Measurements from ENCODE around the gene SRRM1. TPM values are rescaled to one million over a fixed set of nuclear protein-coding genes. Genes with fewer than 3 reads are reported as not detected.
A peak's percentile ranks its signal among the peaks of the same experiment; 100 is the strongest.

Gene SRRM1
- total and polyA plus RNA-seq, 9 of the 15 experiments (the other 6 are each of a cell fraction or from before 2014, with no cell fraction given) = 54.5 to 268 (median 115) TPM

GRCh38 chr1:24695202-24695974, 52.3 kb downstream of the SRRM1 start (continued):
- TF ChIP-seq, protein P1, sequence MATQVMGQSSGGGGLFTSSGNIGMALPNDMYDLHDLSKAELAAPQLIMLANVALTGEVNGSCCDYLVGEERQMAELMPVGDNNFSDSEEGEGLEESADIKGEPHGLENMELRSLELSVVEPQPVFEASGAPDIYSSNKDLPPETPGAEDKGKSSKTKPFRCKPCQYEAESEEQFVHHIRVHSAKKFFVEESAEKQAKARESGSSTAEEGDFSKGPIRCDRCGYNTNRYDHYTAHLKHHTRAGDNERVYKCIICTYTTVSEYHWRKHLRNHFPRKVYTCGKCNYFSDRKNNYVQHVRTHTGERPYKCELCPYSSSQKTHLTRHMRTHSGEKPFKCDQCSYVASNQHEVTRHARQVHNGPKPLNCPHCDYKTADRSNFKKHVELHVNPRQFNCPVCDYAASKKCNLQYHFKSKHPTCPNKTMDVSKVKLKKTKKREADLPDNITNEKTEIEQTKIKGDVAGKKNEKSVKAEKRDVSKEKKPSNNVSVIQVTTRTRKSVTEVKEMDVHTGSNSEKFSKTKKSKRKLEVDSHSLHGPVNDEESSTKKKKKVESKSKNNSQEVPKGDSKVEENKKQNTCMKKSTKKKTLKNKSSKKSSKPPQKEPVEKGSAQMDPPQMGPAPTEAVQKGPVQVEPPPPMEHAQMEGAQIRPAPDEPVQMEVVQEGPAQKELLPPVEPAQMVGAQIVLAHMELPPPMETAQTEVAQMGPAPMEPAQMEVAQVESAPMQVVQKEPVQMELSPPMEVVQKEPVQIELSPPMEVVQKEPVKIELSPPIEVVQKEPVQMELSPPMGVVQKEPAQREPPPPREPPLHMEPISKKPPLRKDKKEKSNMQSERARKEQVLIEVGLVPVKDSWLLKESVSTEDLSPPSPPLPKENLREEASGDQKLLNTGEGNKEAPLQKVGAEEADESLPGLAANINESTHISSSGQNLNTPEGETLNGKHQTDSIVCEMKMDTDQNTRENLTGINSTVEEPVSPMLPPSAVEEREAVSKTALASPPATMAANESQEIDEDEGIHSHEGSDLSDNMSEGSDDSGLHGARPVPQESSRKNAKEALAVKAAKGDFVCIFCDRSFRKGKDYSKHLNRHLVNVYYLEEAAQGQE (IDR thresholded peaks at IDR 0.05; ENCODE audit: borderline replicate concordance) = no peak
- TF ChIP-seq, protein P1 (CRISPR knock-in tag; IDR thresholded peaks at IDR 0.05; ENCODE audit: low read depth) = 0 out of 2 replicates have a peak, but pooled peaks have one; percentile 59
- TF ChIP-seq NFYB (IDR thresholded peaks at IDR 0.05; ENCODE audit: extremely low read depth, insufficient read length) (no peak), ADNP (tag; IDR thresholded peaks at IDR 0.05) (peak; percentile 96), DPF2 (IDR thresholded peaks at IDR 0.05) (peak; percentile 59; the same call in 1 of the 2 replicates), ATF7 (IDR thresholded peaks at IDR 0.05) (peak; percentile 53; the same call in 1 of the 2 replicates), ETV5 (CRISPR knock-in tag; IDR thresholded peaks at IDR 0.05; ENCODE audit: low read depth) (peak; percentile 86), JUND (IDR thresholded peaks at IDR 0.05; ENCODE audit: borderline replicate concordance, low read depth, low read length) (0 out of 2 replicates have a peak, but pooled peaks have one; percentile 27), JUND (tag; IDR thresholded peaks at IDR 0.05; ENCODE audit: borderline replicate concordance, low read depth, low read length) (no peak; the same call in 2 of the 3 replicates), ATF4 (CRISPR knock-in tag; IDR thresholded peaks at IDR 0.05) (peak; percentile 52; the same call in 1 of the 2 replicates), PPARD (CRISPR knock-in tag; IDR thresholded peaks at IDR 0.05) (no peak), KLF6 (CRISPR knock-in tag; IDR thresholded peaks at IDR 0.05; ENCODE audit: borderline replicate concordance) (peak; percentile 73; the same call in 1 of the 2 replicates), HDAC3 (IDR thresholded peaks at IDR 0.05; ENCODE audit: borderline replicate concordance, partially characterized antibody) (no peak), TCFL5 (CRISPR knock-in tag; conservative IDR thresholded peaks at IDR 0.05) (no peak), ZNF165 (CRISPR knock-in tag; IDR thresholded peaks at IDR 0.05; ENCODE audit: borderline replicate concordance) (0 out of 2 replicates have a peak, but pooled peaks have one; percentile 48), SAFB (IDR thresholded peaks at IDR 0.05; ENCODE audit: borderline replicate concordance, low read depth, low read length) (no peak), KDM4B (IDR thresholded peaks at IDR 0.05; ENCODE audit: borderline replicate concordance in 2 of 2, low read depth in 1 of 2) (no peak)
- TF ChIP-seq, protein P2, sequence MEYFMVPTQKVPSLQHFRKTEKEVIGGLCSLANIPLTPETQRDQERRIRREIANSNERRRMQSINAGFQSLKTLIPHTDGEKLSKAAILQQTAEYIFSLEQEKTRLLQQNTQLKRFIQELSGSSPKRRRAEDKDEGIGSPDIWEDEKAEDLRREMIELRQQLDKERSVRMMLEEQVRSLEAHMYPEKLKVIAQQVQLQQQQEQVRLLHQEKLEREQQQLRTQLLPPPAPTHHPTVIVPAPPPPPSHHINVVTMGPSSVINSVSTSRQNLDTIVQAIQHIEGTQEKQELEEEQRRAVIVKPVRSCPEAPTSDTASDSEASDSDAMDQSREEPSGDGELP (CRISPR knock-in tag; IDR thresholded peaks at IDR 0.05; ENCODE audit: borderline replicate concordance) = peak; percentile 76
